SK-N-MC (cell line): Measurements from ENCODE around the gene AGMO.

ENCODE experiments used
- DNase-seq: peaks from one replicate; pipeline ENCODE4 v3.0.0-alpha.2; 2011; ENCODE audit warnings: low read depth, low spot score
- H3K27ac ChIP-seq: fragments of 200-600 bp; sonication (generic); 2 replicates; pipeline ENCODE4 v1.5.1; 2016; ENCODE audit warnings: mixed run types
- H3K36me3 ChIP-seq: fragments of 200-600 bp; sonication (generic); 2 replicates; pipeline ENCODE4 v1.6.1; 2017; ENCODE audit warnings: antibody characterized with exemption, low read length, mixed read lengths; ENCODE audit not compliant: insufficient read depth
- H3K4me3 ChIP-seq: fragments of 200-600 bp; sonication (generic); 2 replicates; pipeline ENCODE4 v1.5.1; 2016
- H3K9ac ChIP-seq: fragments of 200-600 bp; sonication (generic); 2 replicates; pipeline ENCODE4 v1.8.0; 2017; ENCODE audit warnings: mixed run types, mixed read lengths; ENCODE audit not compliant: insufficient read length
- H3K9me3 ChIP-seq: fragments of 200-600 bp; sonication (generic); 2 replicates; pipeline ENCODE4 v1.6.1; 2017; ENCODE audit warnings: low read depth, mild to moderate bottlenecking, antibody characterized with exemption, low read length, moderate library complexity, mixed read lengths
- EZH2 ChIP-seq: fragments of 200-600 bp; sonication (generic); IDR thresholded peaks from one replicate; pipeline ENCODE4 v1.6.1; 2017; ENCODE audit warnings: antibody characterized with exemption
- FOXP2 ChIP-seq: optimal IDR thresholded peaks from 2 replicates; pipeline ENCODE3; 2011; ENCODE audit warnings: mild to moderate bottlenecking, moderate library complexity; ENCODE audit not compliant: insufficient read depth; ENCODE audit errors: extremely low read length, control extremely low read depth
- POLR2AphosphoS5 ChIP-seq: IDR thresholded peaks from 2 replicates; pipeline ENCODE4 v1.6.1; 2012; ENCODE audit warnings: mild to moderate bottlenecking, low read depth, low read length, borderline replicate concordance

AGMO gene

DNA sequence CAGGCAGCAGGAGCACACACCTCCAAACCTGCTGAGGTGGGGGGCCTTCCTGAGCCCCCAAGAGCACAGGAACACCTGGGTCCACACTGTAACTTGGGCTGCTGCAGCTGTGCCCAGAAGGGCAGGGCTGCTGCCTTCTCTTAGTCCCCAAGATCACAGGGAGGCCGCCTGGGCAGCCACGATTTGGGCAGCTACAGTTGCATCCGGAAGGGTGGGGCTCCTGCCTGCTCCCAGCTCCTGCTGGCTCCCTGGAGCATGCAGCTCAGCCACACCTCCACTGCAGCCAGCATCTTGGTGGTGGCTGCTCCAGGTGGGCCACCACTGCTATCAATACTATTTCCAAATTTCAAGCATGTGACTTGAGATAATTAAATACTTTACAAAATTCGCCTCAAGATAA lies 38.5 kb upstream of the AGMO start:
- no peak for DNase-seq
- Histone ChIP-seq H3K9ac (no peak overlapping the region), H3K36me3 (no peaks in the 10 kb centered on the region), H3K4me3 (no peak overlapping the region), H3K9me3 (no peaks in the 10 kb centered on the region), H3K27ac (no peak overlapping the region)
- TF ChIP-seq POLR2AphosphoS5 (no peak), FOXP2 (no peak), EZH2 (no peak)

DNA sequence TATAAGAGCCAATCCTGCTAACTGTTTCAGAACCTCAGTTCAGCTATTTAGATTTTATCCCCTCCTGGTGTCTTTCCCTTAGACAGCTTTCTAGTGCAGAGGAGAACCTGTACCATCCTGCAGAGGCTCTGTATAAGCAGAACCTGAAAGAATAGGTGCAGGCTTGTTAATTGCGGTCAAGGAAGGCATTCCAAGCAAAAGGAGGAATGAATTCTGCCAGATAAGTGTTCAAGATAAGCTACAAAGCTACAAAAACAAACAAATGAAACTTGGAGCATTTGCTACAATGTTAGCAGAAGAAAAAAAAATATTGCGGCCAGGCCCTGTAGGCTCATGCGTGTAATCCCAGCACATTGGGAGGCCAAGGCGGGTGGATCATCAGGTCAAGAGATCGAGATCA lies 32.6 kb upstream of the AGMO start:
- no peak for DNase-seq
- Histone ChIP-seq H3K27ac (no peak overlapping the region), H3K9me3 (no peaks in the 10 kb centered on the region), H3K9ac (no peak overlapping the region), H3K36me3 (no peaks in the 10 kb centered on the region), H3K4me3 (no peak overlapping the region)
- TF ChIP-seq FOXP2 = no peak
- no peak for TF ChIP-seq EZH2
- TF ChIP-seq POLR2AphosphoS5 = no peak

DNA sequence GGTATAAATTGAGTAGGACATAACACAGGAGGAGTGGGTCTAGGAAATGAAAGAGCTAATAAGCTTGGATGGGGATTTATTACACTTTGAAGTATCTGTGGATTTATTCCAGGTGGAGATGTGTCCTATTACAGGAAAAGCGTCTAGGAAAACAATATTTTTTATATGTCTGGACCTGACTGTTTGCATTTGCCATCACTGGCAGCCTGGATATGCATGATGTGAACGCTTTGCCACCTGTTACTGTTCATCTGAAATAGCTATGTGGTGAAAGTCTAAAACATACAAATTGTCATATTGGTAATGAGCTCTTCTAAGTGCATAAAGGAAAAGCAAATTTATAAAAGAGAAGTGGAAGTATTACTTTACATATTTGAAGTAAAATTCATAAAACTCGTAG lies 31.6 kb upstream of the AGMO start:
- Histone ChIP-seq H3K9me3 (no peaks in the 10 kb centered on the region), H3K9ac (no peak overlapping the region), H3K27ac (no peak overlapping the region), H3K4me3 (no peak overlapping the region), H3K36me3 (no peaks in the 10 kb centered on the region)
- TF ChIP-seq POLR2AphosphoS5 (no peak), FOXP2 (no peak), EZH2 (no peak)
- no peak for DNase-seq

DNA sequence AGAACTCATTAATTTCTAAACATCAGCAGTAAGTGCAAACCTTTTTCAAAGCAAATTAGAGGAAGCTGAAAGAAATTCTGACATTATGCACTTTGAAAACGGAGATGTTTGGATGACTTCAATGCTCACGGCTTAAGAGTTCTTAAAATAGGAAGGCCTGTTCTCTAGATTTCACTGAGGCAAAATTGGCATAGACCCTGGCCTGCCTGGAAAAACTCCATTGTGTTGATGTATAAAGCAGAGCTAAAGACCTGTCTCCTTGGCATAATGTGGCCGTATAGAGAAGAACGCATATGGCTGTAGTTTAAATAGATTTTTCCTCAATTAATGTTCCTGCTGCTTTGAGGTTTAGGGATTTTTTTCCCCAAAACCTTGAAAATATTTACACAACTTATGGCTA lies 24.5 kb upstream of the AGMO start:
- Histone ChIP-seq H3K4me3 (no peak overlapping the region), H3K27ac (no peak overlapping the region), H3K9me3 (peaks cover 7% of the 10 kb centered on the region; the same call in 1 of the 2 replicates), H3K36me3 (no peaks in the 10 kb centered on the region), H3K9ac (no peak overlapping the region)
- DNase-seq = no peak
- TF ChIP-seq EZH2 (no peak), FOXP2 (no peak), POLR2AphosphoS5 (no peak)

DNA sequence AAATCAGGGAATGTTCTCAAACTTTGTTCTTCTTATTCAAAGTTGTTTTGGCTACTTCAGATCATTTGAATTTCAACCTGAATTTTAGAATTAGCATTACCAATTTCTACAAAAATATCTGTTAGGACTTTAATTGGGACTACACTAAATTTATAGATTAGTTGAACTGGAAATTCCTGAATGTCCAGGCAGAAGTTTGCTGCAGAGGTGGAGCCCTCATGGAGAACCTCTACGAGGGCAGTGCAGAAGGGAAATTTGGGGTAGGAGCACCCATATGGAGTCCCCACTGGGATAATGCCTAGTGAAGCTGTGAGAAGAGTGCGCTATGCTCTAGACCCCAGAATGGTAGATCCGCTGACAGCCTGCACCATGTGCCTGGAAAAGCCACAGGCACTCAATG lies 22.8 kb upstream of the AGMO start:
- TF ChIP-seq POLR2AphosphoS5 (no peak), FOXP2 (no peak), EZH2 (no peak)
- Histone ChIP-seq H3K27ac (no peak overlapping the region), H3K9ac (no peak overlapping the region), H3K4me3 (no peak overlapping the region), H3K9me3 (peaks cover 7% of the 10 kb centered on the region; the same call in 1 of the 2 replicates), H3K36me3 (no peaks in the 10 kb centered on the region)
- no peak for DNase-seq

DNA sequence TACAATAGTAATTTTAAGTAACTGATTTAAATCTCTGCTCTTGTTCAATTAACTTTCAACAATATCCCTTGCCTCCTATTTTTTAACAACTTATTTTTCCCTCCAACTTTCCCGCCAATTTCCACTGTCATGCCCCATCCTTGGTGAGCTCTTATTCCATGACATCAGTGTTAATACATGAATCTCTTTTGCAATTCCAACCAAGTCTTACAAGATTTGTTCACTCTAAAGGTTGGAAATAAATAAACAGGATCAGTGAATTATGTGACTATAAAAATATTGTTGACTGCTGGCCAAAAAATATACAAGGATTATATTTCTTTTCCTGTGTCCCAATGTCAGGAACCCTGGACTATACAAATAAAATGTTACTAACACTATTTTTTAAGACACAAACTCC lies 21.0 kb upstream of the AGMO start:
- no peak overlapping the region for H3K4me3 ChIP-seq
- peaks cover 7% of the 10 kb centered on the region; the same call in 1 of the 2 replicates for H3K9me3 ChIP-seq
- H3K27ac ChIP-seq = peak overlapping the region; percentile 68; the same call in 1 of the 2 replicates
- TF ChIP-seq FOXP2 = no peak
- TF ChIP-seq EZH2 = no peak
- TF ChIP-seq POLR2AphosphoS5 = no peak
- no peak for DNase-seq
- H3K9ac ChIP-seq = no peak overlapping the region
- no peaks in the 10 kb centered on the region for H3K36me3 ChIP-seq

DNA sequence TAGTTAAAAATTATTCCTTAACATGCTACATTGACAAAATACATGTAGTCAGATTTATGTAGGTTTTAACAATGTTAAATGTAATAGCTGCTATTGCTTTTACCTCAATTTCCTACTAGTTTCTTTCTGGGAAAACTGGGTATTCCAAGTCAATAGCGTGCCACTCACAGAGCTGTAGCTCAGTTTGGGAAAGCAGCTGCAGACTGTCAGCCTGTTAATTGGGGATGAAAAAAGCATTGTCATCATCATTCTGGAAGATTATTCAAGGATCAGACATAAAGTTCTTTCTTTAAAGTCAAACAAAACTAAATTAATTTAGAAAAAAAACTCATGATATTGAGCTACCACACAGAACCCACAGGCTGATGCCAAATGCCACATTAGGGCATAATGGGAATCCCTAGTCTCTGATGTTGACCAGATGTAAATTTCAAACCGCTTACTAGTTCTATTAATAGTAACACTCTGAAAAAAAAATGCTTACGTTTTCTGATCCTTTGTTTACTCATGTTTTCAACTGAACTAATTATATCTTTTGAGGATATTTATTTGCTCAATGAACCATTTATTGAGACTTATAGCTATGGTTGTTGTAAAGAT lies 19.6 kb upstream of the AGMO start:
- H3K4me3 ChIP-seq = no peak overlapping the region
- TF ChIP-seq POLR2AphosphoS5 = no peak
- no peak for TF ChIP-seq EZH2
- TF ChIP-seq FOXP2 = no peak
- no peak overlapping the region for H3K9ac ChIP-seq
- no peaks in the 10 kb centered on the region for H3K36me3 ChIP-seq
- peaks cover 7% of the 10 kb centered on the region; the same call in 1 of the 2 replicates for H3K9me3 ChIP-seq
- no peak for DNase-seq
- H3K27ac ChIP-seq = no peak overlapping the region

DNA sequence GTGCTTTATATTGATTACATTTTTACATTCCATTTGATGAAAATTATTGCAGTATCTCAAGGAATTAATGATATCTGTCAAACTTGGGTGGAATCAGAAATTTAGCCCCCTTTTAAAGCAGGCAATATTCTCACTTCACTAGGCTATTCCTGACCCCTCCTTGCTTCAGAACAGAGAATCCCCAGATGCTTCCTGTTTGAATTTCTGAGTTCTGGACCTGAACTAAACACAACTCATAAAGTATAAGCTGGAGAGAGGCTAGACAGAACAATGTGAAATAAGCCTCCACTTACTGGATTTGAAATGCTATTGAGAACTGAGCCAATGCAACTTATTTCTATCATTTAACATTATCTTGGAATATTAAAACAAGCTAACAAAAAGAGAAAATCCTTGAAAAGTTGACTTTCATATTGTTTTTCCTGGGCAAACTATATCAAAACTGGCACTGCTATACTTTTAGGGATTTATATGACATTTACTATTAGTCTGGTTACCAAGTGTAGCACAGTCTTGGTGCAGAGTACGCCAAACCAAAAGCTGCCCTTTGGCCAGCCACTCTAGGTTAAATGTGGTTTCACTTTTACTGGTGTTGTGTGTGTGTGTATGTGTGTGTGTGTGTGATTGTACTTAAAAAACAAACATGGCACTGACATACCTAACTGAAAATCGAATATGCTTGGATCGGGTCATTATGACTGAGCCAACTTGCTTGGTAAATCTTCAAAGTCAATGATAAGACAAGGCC lies 19.0 kb upstream of the AGMO start:
- no peak for DNase-seq
- no peak overlapping the region for H3K9ac ChIP-seq
- no peak overlapping the region for H3K27ac ChIP-seq
- no peak overlapping the region for H3K4me3 ChIP-seq
- H3K36me3 ChIP-seq = no peaks in the 10 kb centered on the region
- no peak for TF ChIP-seq FOXP2
- TF ChIP-seq EZH2 = no peak
- TF ChIP-seq POLR2AphosphoS5 = no peak
- H3K9me3 ChIP-seq = peaks cover 7% of the 10 kb centered on the region; the same call in 1 of the 2 replicates

DNA sequence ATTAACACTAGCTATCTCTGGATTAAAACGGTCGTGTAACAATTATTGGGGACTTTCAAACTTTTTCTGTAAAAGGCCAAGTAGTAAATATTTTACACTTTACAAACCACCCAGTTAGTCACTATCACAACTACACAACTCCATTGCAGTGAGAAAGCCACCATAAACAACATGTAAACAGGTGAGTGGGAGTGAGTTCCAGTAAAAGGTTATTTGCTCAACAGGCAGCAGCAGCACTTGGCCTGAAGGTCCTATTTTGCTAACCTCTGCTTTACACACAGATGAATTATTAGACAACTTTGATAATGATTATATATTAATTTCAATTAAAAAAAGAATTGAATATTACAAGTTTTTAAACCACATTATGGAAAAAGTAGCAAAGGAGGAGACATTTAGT lies 15.8 kb upstream of the AGMO start:
- Histone ChIP-seq H3K9me3 (no peaks in the 10 kb centered on the region), H3K27ac (no peak overlapping the region), H3K36me3 (no peaks in the 10 kb centered on the region), H3K9ac (no peak overlapping the region), H3K4me3 (no peak overlapping the region)
- DNase-seq = no peak
- TF ChIP-seq EZH2 = no peak
- TF ChIP-seq POLR2AphosphoS5 = no peak
- TF ChIP-seq FOXP2 = no peak
